DMS53 (cell line): ENCODE data around the gene TENM3.

Source experiments
- DNase-seq: peaks from one replicate; lab custom pipeline; 2025; lab: John Stamatoyannopoulos, UW

TENM3 gene

GRCh38 chr4:182684796-182685195, 441.6 kb downstream of the TENM3 start:
- no peak for DNase-seq

- no peak for DNase-seq
Observed at GRCh38 chr4:182688081-182688480, 444.9 kb downstream of the TENM3 start.

GRCh38 chr4:182694551-182694950, 451.3 kb downstream of the TENM3 start:
- DNase-seq: no peak

GRCh38 chr4:182695009-182695408, 451.8 kb downstream of the TENM3 start:
- no peak for DNase-seq

GRCh38 chr4:182695842-182696241, 452.6 kb downstream of the TENM3 start:
- DNase-seq: no peak

GRCh38 chr4:182697094-182697493, 453.9 kb downstream of the TENM3 start:
- DNase-seq: no peak

- no peak for DNase-seq
Observed at GRCh38 chr4:182698212-182698611, 455.0 kb downstream of the TENM3 start.

- DNase-seq: no peak
Observed at GRCh38 chr4:182699201-182699600, 456.0 kb downstream of the TENM3 start.

GRCh38 chr4:182699795-182700194, 456.6 kb downstream of the TENM3 start:
- no peak for DNase-seq

- no peak for DNase-seq
Observed at GRCh38 chr4:182700362-182701160, 457.4 kb downstream of the TENM3 start.

- DNase-seq: no peak
Observed at GRCh38 chr4:182704077-182704476, 460.9 kb downstream of the TENM3 start.

GRCh38 chr4:182704948-182705347, 461.7 kb downstream of the TENM3 start:
- no peak for DNase-seq

- no peak for DNase-seq
Observed at GRCh38 chr4:182705389-182705788, 462.2 kb downstream of the TENM3 start.

GRCh38 chr4:182711211-182711610, 468.0 kb downstream of the TENM3 start:
- DNase-seq: no peak

- DNase-seq: no peak
Observed at GRCh38 chr4:182715548-182715947, 472.3 kb downstream of the TENM3 start.

- DNase-seq: no peak
Observed at GRCh38 chr4:182716192-182716591, 473.0 kb downstream of the TENM3 start.

GRCh38 chr4:182717788-182718583, 474.8 kb downstream of the TENM3 start:
- DNase-seq: no peak

GRCh38 chr4:182724414-182724813, 481.2 kb downstream of the TENM3 start:
- no peak for DNase-seq

- no peak for DNase-seq
Observed at GRCh38 chr4:182729516-182729915, 486.3 kb downstream of the TENM3 start.

GRCh38 chr4:182730791-182731190, 487.6 kb downstream of the TENM3 start:
- no peak for DNase-seq

GRCh38 chr4:182736207-182736606, 493.0 kb downstream of the TENM3 start:
- no peak for DNase-seq

- no peak for DNase-seq
Observed at GRCh38 chr4:182738283-182739047, 495.3 kb downstream of the TENM3 start.

- no peak for DNase-seq
Observed at GRCh38 chr4:182740256-182740655, 497.1 kb downstream of the TENM3 start.
